GM11168 (cell line): ENCODE measurements around the gene MAP1LC3B.
"Not testable (repeated sequence)": the region's sequence is repeated elsewhere in the genome, so short reads cannot be mapped to it uniquely, and the experiment has no call there.

Experiments used
- in situ Hi-C: fragments of 300-500 bp; cut with MboI; formaldehyde crosslinking; loops from one replicate; pipeline ENCODE4 v1.12.0; 2022; ENCODE audit warnings: low sequenced_read_pairs; ENCODE audit not compliant: unreplicated experiment

MAP1LC3B gene

GRCh38 chr16:87359121-87359520 is 33.0 kb upstream of the MAP1LC3B start:
- in situ Hi-C loops = no loop called here

GRCh38 chr16:87360862-87361610 is 31.1 kb upstream of the MAP1LC3B start:
- in situ Hi-C loops = no loop called here

- in situ Hi-C loops = no loop called here
Measured at GRCh38 chr16:87361916-87362619, 30.1 kb upstream of the MAP1LC3B start.

- in situ Hi-C loops = not testable (repeated sequence)
Measured at GRCh38 chr16:87362828-87363559, 29.1 kb upstream of the MAP1LC3B start.

- in situ Hi-C loops = no loop called here
Measured at GRCh38 chr16:87363771-87364455, 28.2 kb upstream of the MAP1LC3B start.

- in situ Hi-C loops = no loop called here
Measured at GRCh38 chr16:87365021-87365713, 27.0 kb upstream of the MAP1LC3B start.

- in situ Hi-C loops = no loop called here
Measured at GRCh38 chr16:87366288-87366687, 25.8 kb upstream of the MAP1LC3B start.

- in situ Hi-C loops = no loop called here
Measured at GRCh38 chr16:87366930-87367329, 25.2 kb upstream of the MAP1LC3B start.

- in situ Hi-C loops = no loop called here
Measured at GRCh38 chr16:87367529-87367928, 24.6 kb upstream of the MAP1LC3B start.

GRCh38 chr16:87368029-87368770 is 23.9 kb upstream of the MAP1LC3B start:
- in situ Hi-C loops = no loop called here

- in situ Hi-C loops = no loop called here
Measured at GRCh38 chr16:87369117-87369765, 22.9 kb upstream of the MAP1LC3B start.

GRCh38 chr16:87369796-87370719 is 22.1 kb upstream of the MAP1LC3B start:
- in situ Hi-C loops = no loop called here

- in situ Hi-C loops = no loop called here
Measured at GRCh38 chr16:87371261-87371866, 20.8 kb upstream of the MAP1LC3B start.

GRCh38 chr16:87372305-87372704 is 19.8 kb upstream of the MAP1LC3B start:
- in situ Hi-C loops = no loop called here

- in situ Hi-C loops = no loop called here
Measured at GRCh38 chr16:87374313-87374712, 17.8 kb upstream of the MAP1LC3B start.

GRCh38 chr16:87375426-87376135 is 16.6 kb upstream of the MAP1LC3B start:
- in situ Hi-C loops = no loop called here

GRCh38 chr16:87376660-87377059 is 15.5 kb upstream of the MAP1LC3B start:
- in situ Hi-C loops = no loop called here
